OCI-M2 (cell line): Measurements from ENCODE around the gene CDC16.

Experiments used
- DNase-seq: peaks from one replicate; lab custom pipeline; 2025; ENCODE audit not compliant: unreplicated experiment; lab: John Stamatoyannopoulos, UW

CDC16 gene

GRCh38 chr13:114296448-114296847, 61.8 kb downstream of the CDC16 start:
- no peak for DNase-seq

DNA sequence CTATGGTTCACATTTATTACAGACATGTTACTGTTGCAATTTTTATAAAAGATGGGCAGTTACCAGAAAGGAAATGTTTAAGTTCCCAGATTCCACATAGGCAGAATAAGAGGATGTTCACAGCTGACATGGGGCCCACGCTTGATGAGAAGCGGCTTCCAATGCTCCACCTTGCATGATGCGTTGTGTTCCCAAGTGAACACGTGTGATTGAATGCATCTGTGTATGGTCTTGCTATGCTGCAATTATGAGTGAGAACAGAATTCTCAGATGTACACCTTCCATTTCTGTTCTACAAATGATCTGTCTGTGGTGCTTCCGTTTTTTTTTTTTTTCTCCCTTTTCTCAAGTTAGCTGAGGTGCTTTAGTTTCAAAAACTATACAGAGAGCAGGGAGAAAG, 62.2 kb downstream of the CDC16 start:
- DNase-seq: no peak

GRCh38 chr13:114298866-114299265, 64.2 kb downstream of the CDC16 start:
- no peak for DNase-seq

GRCh38 chr13:114299604-114300305, 65.1 kb downstream of the CDC16 start:
- DNase-seq: no peak

- DNase-seq: no peak
Measured at GRCh38 chr13:114303700-114304327, 69.1 kb downstream of the CDC16 start.

DNA sequence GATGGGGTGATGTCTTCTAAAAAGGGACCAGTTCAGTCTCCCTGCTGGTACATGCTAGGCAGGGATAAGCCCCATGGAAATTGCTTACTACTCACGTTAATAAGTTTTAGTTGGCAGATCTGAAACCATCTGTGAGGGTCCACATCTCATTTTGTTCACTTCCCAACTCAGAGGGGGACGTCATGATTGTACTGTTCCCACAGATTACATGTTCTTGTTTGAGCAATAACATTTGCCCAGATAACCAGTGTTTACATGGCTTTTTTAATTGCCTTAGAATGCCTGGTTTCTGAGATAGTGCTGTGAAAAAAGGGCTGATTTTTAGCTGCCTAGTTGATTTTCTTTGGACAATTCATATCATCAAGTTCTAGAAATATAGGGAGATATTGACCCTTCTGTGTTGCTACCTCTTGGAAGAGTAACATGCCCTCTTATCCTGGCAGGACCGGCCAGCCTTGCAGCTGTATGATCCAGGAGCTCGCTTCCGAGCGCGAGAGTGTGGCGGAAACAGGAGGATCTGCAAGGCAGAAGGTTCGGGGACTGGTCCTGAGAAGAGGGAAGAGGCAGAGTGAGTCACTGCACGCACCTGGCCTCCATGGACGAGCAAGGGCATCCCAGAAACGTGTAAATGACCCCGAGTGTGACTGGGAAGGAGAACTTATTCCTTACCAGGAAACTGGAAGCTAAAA, 69.8 kb downstream of the CDC16 start:
- no peak for DNase-seq

DNA sequence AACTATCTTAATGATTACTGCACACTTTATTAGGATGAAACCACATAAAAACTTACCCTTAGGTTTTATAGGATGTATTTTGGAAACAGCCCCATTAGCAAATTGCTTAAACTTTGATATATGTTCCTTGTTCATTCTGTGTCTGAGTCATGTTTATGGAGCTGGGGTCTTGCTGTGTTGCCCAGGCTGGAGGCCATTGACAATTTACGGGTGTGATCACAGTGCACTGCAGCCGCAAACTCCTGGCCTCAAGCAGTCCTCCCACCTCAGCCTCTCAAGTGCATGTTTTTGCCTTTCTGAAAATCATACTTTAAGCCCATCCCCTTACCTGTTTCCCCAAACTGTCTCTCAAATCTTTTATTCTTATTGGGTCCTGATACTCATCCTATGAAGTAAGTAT, 74.4 kb downstream of the CDC16 start:
- no peak for DNase-seq

GRCh38 chr13:114309806-114310410, 75.2 kb downstream of the CDC16 start:
- no peak for DNase-seq

- no peak for DNase-seq
Measured at GRCh38 chr13:114310956-114311355, 76.3 kb downstream of the CDC16 start.

- DNase-seq: no peak
Measured at GRCh38 chr13:114311387-114311786, 76.7 kb downstream of the CDC16 start.

DNA sequence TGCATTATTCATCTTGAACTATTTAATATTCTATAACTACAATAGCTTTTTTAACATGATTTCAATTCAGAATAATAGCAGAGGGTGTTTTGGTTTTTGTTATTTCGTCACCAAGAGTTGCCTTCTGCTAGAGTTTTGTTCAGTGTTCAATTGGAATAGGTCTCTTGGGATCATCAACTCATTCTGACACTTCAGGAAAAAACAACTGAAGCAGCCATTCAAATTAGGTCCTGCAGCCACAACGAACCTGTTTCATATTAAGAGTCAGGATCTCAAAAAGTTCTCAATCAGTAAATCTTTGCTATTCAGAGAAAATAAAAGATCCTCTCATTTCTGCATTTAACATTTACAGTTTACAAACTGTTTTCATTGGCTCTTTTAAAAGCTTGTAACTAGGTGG, 77.2 kb downstream of the CDC16 start:
- DNase-seq: no peak

DNA sequence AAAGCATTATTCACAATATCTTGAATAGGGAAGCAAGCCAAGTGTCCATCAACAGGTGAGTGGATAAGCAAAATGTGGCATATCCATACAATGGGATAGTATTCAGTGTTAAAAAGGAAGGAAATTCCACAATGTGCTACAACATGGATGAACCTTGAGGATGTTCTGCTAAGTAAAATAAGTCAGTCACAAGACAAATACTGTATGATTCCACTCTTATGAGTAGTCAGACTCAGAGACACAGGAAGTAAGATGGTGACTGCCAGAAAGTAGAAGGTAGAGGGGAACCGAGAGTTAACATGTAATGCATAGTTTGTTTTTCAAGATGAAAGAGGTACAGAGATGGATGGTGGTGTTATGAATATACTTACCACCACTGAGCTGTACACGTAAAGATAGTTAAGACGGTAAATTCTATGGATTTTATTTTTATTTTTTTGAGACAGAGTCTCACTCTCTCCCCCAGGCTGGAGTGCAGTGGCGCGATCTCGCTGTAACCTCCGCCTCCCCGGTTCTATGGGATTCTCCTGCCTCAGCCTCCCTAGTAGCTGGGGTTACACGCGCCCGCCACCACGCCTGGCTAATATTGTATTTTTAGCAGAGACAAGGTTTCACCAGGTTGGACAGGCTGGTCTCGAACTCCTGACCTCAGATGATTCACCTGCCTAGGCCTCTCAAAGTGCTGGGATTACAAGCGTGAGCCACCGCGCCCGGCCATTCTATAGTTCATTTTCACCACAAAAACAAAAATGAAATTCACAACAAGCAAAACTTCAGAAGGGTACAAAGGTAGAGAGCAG, 78.6 kb downstream of the CDC16 start:
- peak; percentile 5 for DNase-seq

DNA sequence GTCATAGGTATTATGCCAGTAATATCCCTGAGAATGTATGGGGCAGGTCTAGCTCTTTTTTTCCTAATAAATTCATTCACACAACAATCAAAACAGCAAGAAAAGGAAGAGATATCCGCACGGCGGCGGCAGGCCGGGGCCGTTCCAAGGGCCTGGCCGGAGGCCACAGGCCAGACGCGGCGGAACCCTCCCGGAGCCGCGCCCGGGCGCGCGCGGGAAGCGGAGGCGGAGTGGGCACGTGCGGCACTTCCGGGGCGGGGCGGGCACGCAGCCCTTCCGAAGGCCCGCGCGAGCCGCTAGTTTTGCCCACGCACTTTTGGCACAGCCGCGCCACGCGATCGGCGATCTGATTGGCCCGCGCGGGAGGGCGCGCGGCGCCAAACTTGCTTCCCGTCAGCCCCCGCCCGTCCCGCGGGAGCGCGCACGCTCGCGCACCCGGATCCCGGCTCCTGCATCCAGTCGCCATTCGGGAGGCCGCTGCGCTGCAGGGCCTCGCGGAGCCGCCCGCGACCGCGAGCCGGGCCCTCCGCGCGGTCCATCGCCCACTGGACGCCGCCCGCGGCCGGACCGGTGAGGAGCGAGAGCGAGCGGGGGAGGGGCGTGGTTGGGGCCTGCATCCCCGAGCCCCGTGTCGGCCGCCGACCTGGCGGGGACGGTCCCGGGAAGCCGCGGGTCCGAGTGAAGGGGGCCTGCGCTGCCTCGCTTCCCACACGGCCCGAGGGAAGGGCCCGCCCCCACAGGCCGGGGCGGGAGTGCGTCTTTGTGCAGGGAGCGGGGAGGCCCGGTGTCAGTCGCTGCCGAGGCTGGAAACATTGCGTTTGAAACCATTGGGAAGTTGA, 79.6 kb downstream of the CDC16 start, which contains the start of gene CHAMP1:
Gene CHAMP1, plus strand, starts transcription at position 430 of the 839 bp plus-strand sequence. CDS start 9,340 bp downstream, outside the sequence.
- DNase-seq: peak; percentile 63

GRCh38 chr13:114315074-114315785, 80.5 kb downstream of the CDC16 start:
- DNase-seq: no peak

DNA sequence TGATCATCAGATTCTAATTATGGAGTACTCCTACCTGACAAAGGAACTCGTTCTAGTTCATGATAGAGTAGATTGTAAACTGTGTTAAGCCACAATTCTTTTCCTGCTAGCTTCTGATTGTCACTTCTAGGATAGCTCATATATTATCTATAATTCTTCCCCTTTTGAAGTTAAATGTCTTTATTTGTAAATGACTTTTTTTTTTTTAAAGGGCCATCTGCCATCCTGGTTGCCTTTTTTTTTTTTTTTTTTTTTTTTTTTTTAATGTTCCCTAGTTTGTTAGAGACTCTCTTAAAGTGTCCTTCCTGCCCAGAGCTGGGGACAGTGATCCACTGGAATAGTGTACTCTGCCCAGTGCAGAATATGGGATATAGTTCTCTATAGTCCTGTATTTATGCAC, 83.9 kb downstream of the CDC16 start:
- DNase-seq: no peak

GRCh38 chr13:114319441-114319913, 84.8 kb downstream of the CDC16 start:
- no peak for DNase-seq

DNA sequence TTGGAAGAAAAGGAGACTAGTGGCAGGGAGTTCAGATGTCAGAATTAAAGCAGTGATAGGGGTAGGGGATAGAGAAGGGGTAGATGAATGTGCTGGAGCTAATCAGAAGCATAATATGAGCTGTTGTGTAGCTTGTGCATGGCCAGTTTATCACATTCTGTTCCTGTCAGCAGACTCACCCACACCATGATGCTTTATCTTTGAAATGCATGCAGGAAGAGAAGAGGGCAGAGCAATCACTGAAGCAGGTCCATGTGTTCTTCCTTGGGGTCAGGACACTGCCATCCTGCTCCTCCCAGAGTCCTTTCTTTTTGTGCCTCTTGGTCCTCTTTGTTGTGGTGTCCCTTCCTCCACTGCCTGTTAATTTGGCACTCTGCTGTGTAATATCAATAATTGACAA, 85.4 kb downstream of the CDC16 start:
- DNase-seq: no peak

- no peak for DNase-seq
Measured at GRCh38 chr13:114321256-114321655, 86.6 kb downstream of the CDC16 start.
